Right lobe of liver (tissue), 6 donors: Measurements from ENCODE around the gene GGT6. TPM values are rescaled to one million over a fixed set of nuclear protein-coding genes. Genes with fewer than 3 reads are reported as not detected.

ENCODE experiments used
- ATAC-seq, 4 donors: fragments of 200-7000 bp; cut with Tn5 transposase; one replicate each; pipeline ENCODE4 v1.9.1; 2020; ENCODE audit warnings: mild to moderate bottlenecking in 4 of 4, moderate library complexity in 4 of 4
- DNase-seq, 3 donors: peaks; one replicate each; pipeline ENCODE4 v3.0.0-alpha.2; 2020
- H3K27ac ChIP-seq, 3 donors: fragments of 200-600 bp; one replicate each; pipeline ENCODE4 v1.8.0; 2022
- H3K27me3 ChIP-seq, 2 donors: fragments of 200-600 bp; one replicate each; pipeline ENCODE4 v1.8.0; 2022
- H3K36me3 ChIP-seq, 4 donors: fragments of 200-600 bp; sonication (generic) in 1 of 4; one replicate each; pipeline versions ENCODE4 v1.5.1 to v1.8.0; 2017 to 2022; ENCODE audit warnings: control low read depth in 1 of 4
- H3K4me1 ChIP-seq, 4 donors: fragments of 200-600 bp; sonication (generic) in 1 of 4; one replicate each; pipeline versions ENCODE4 v1.5.1 to v1.8.0; 2017 to 2022; ENCODE audit warnings: control low read depth in 1 of 4
- H3K4me3 ChIP-seq, 3 donors: fragments of 200-600 bp; one replicate each; pipeline ENCODE4 v1.8.0; 2022
- H3K9me3 ChIP-seq, 4 donors: fragments of 200-600 bp; sonication (generic) in 1 of 4; one replicate each; pipeline versions ENCODE4 v1.5.1 to v1.8.0; 2017 to 2022; ENCODE audit warnings: control low read depth in 1 of 4
- CTCF ChIP-seq, 4 donors: fragments of 200-600 bp in 3 of 4; fragments of 450-650 bp in 1 of 4; IDR thresholded peaks; one replicate each; pipeline versions ENCODE4 v1.5.1 to v1.8.0; 2016 to 2022; ENCODE audit warnings: antibody characterized with exemption in 4 of 4, mild to moderate bottlenecking in 2 of 4
- POLR2A ChIP-seq: fragments of 450-650 bp; IDR thresholded peaks from one replicate; pipeline ENCODE4 v1.6.1; 2017; ENCODE audit warnings: antibody characterized with exemption, mild to moderate bottlenecking
- WGBS: methylation state at CpG from one replicate; pipeline ENCODE4 v1.1.6; 2018; ENCODE audit warnings: low coverage, low lambda C conversion rate; ENCODE audit not compliant: insufficient coverage; ENCODE audit errors: missing lambda C conversion rate; 5-methylcytosine and 5-hydroxymethylcytosine counted together
- intact Hi-C, 2 donors: fragments of 100-400 bp; cut with DNase I; formaldehyde crosslinking; loops; one replicate each; pipeline versions ENCODE4 v1.11.2 to v1.14.1; 2022
- total RNA-seq, 6 experiments: library from RNA; depleted of rRNA in 2 of 6; stranded (reverse); fragments of >200 nt in 2 of 6; fragmentation: NEBNext Ultra II Directional in 3 of 6; extraction: Animal tissue kit (Norgen Biotek cat#: 25700) in 3 of 6; gene quantifications; one replicate each; pipeline versions ENCODE4 v1.1.0 to v1.2.4, GENCODE V29; 2016 to 2023
- donor health status: DM: no; HTN: yes; CAD: no.
- donor health status: DM: no; HTN: no; CAD: no.
- donor health status: DM: no; HTN: no; CAD: no.
- donor health status: DM: no; HTN: yes; CAD: no.
- donor health status: DM: no; HTN: yes; CAD: no.

GGT6 gene
- total RNA-seq, 6 experiments from 2014 or later, result 0.09 to 0.92 (median 0.27) TPM

DNA sequence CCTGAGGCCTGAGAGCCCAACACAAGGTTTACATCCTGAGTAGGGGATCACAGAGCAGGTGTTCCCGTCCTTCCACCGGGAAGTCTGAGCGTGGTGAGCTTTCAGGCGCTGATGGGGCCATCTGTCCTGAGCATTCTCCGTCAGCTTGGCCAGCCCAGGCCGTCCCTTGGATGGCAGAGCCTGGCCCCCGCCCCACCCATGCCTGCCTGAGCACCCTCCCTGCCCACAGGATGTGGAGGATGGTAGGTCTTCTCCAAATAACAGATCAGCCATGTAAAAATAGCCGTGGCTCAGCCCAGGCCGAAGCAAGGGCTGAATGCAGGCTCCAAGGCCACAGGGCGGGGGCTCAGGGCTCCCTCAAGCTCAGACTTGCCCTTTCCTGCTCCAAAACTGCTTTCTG lies 41.5 kb downstream of the GGT6 start:
- H3K4me3 ChIP-seq, result no peak overlapping the region
- peak overlapping the region; percentile 15 to 75 (median 40) for H3K27ac ChIP-seq
- WGBS, result no CpG with 5 or more reads among the region's 10 CpGs
- DNase-seq, result no peak
- no peaks in the 10 kb centered on the region for H3K9me3 ChIP-seq
- H3K27me3 ChIP-seq, result no peaks in the 10 kb centered on the region
- ATAC-seq, result peak; percentile 4 to 16 (median 6)
- no peaks in the 10 kb centered on the region for H3K36me3 ChIP-seq
- H3K4me1 ChIP-seq, result no peaks in the 10 kb centered on the region
- intact Hi-C loops, result no loop called here
- TF ChIP-seq CTCF (IDR thresholded peaks at IDR 0.05) (no peak), POLR2A (no peak)

DNA sequence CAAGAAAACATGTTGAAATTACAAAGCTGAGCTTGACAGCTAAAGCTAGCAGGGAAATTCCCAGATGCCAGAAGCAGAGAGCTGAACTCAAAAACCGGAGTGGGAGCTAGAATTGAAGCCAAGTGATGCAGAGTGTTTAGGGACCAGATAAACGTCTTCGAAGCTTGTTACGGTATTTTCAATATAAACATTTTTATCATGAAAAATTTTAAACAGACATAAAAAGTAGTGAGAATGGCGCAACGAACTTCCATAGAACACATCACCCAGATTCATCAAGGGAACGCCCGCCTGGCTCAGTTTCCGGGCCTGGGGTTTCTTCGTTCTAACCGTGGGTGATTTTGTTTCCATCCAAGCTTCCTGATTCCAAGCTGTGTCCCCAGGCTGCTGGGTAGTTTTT lies 43.6 kb downstream of the GGT6 start:
- intact Hi-C loops, result no loop called here
- DNase-seq, result no peak
- Histone ChIP-seq H3K36me3 (no peaks in the 10 kb centered on the region), H3K27ac (no peak overlapping the region), H3K27me3 (no peaks in the 10 kb centered on the region), H3K4me3 (no peak overlapping the region), H3K9me3 (no peaks in the 10 kb centered on the region), H3K4me1 (no peaks in the 10 kb centered on the region)
- TF ChIP-seq POLR2A (no peak), CTCF (IDR thresholded peaks at IDR 0.05) (no peak)
- no peak for ATAC-seq
- WGBS, result 82% methylated on average over 11 of the region's 11 CpGs

GRCh38 chr17:4515501-4515900 lies 44.9 kb downstream of the GGT6 start:
- Histone ChIP-seq H3K27me3 (no peaks in the 10 kb centered on the region), H3K4me3 (no peak overlapping the region), H3K4me1 (no peaks in the 10 kb centered on the region), H3K36me3 (no peaks in the 10 kb centered on the region), H3K27ac (no peak overlapping the region), H3K9me3 (no peaks in the 10 kb centered on the region)
- TF ChIP-seq CTCF (IDR thresholded peaks at IDR 0.05) (no peak), POLR2A (no peak)
- ATAC-seq, result no peak
- 84% methylated on average over 3 of the region's 5 CpGs for WGBS
- no peak for DNase-seq
- intact Hi-C loops, result no loop called here

DNA sequence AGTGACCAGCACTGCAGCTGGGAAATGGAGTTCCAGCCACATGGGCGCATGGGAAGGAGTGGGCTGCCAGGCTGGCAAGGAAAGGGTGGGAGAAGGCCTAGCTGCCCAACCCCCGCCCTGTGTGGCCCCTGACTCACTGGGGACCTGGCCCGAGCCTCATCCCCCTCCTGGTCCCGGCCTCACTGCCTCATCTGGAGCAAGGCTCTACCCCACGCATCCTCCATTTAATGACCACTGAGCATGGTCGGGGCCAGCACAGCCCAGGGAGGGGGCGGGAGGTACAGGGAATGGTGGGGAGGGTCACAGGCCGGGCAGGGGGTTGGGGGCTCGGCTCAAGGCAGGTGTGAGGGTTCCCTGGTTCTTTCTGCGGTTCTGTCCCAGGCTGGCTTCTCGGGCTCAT lies 45.6 kb downstream of the GGT6 start:
- DNase-seq, result no peak
- Histone ChIP-seq H3K27ac (no peak overlapping the region), H3K36me3 (no peaks in the 10 kb centered on the region), H3K9me3 (no peaks in the 10 kb centered on the region), H3K27me3 (no peaks in the 10 kb centered on the region), H3K4me3 (no peak overlapping the region), H3K4me1 (no peaks in the 10 kb centered on the region)
- no peak for ATAC-seq
- 88% methylated on average over 5 of the region's 11 CpGs for WGBS
- no peak for TF ChIP-seq CTCF (IDR thresholded peaks at IDR 0.05)
- TF ChIP-seq POLR2A, result no peak
- intact Hi-C loops, result no loop called here

DNA sequence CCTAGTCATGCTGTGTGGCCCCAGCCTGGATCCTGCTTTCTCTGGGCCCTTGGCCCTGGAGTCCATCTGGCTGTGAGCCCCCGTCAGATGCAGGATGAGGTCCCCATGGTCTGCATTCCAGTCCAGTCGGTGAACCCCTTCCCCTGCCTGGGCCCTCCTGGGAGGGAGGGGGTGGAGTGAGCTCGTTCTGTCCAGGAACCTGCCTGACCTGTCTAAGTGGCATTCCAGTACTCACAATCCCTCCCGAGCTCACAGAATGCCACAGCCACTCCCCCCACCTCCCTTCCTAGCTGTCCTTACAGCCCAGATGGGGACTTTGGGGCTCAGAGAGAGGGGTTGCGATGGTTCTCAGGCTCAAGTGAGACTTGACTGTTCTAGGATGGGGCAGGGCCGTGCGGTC lies 46.2 kb downstream of the GGT6 start:
- H3K4me1 ChIP-seq, result no peaks in the 10 kb centered on the region
- H3K27ac ChIP-seq, result no peak overlapping the region
- ATAC-seq (no peak), DNase-seq (no peak)
- no CpG with 5 or more reads among the region's 7 CpGs for WGBS
- no peaks in the 10 kb centered on the region for H3K36me3 ChIP-seq
- TF ChIP-seq POLR2A, result no peak
- no peak for TF ChIP-seq CTCF (IDR thresholded peaks at IDR 0.05)
- no peaks in the 10 kb centered on the region for H3K9me3 ChIP-seq
- H3K27me3 ChIP-seq, result no peaks in the 10 kb centered on the region
- intact Hi-C loops, result no loop called here
- no peak overlapping the region for H3K4me3 ChIP-seq
